Loucy (cell line): Measurements from ENCODE around the gene DCBLD2.

ENCODE experiments used
- H2AFZ ChIP-seq: fragments of 200-600 bp; sonication (generic); 2 replicates; pipeline ENCODE4 v1.6.0; 2016; ENCODE audit warnings: antibody characterized with exemption, mild to moderate bottlenecking, low read length, moderate library complexity
- H3F3A ChIP-seq: fragments of 200-600 bp; 2 replicates; pipeline ENCODE4 v1.6.0; 2016; ENCODE audit warnings: antibody characterized with exemption, low read depth, mild to moderate bottlenecking
- H3K27me3 ChIP-seq: fragments of 200-600 bp; sonication (generic); 2 replicates; pipeline ENCODE4 v1.6.1; 2014; ENCODE audit warnings: low read length, mild to moderate bottlenecking; ENCODE audit not compliant: insufficient read depth, poor library complexity, severe bottlenecking
- H3K36me3 ChIP-seq: fragments of 200-600 bp; sonication (generic); 2 replicates; pipeline ENCODE4 v1.6.1; 2016; ENCODE audit warnings: low read length; ENCODE audit not compliant: insufficient read depth
- H3K4me1 ChIP-seq: fragments of 200-600 bp; sonication (generic); 2 replicates; pipeline ENCODE4 v1.5.1; 2014; ENCODE audit warnings: low read length, mild to moderate bottlenecking; ENCODE audit not compliant: insufficient read depth, poor library complexity, severe bottlenecking
- H3K4me2 ChIP-seq: fragments of 200-600 bp; sonication (generic); 2 replicates; pipeline ENCODE4 v1.6.0; 2014; ENCODE audit warnings: antibody characterized with exemption, low read length, low read depth, mild to moderate bottlenecking; ENCODE audit not compliant: poor library complexity, severe bottlenecking
- H3K4me3 ChIP-seq: fragments of 200-600 bp; sonication (generic); 2 replicates; pipeline ENCODE4 v1.5.1; 2014; ENCODE audit warnings: low read length, mild to moderate bottlenecking, mixed read lengths; ENCODE audit not compliant: poor library complexity, severe bottlenecking
- H3K79me2 ChIP-seq: fragments of 200-600 bp; sonication (generic); 2 replicates; pipeline ENCODE4 v1.6.1; 2014; ENCODE audit warnings: low read length; ENCODE audit not compliant: insufficient read depth
- H3K9ac ChIP-seq: fragments of 200-600 bp; sonication (generic); 2 replicates; pipeline ENCODE4 v1.6.0; 2014; ENCODE audit warnings: mild to moderate bottlenecking, low read depth, low read length, moderate library complexity; ENCODE audit not compliant: poor library complexity, severe bottlenecking
- H3K9me2 ChIP-seq: fragments of 200-600 bp; sonication (generic); replicated peaks from 2 replicates; pipeline ENCODE4 v1.6.1; 2016; ENCODE audit warnings: low read depth, low read length, mixed read lengths
- H3K9me3 ChIP-seq: fragments of 200-600 bp; sonication (generic); 2 replicates; pipeline ENCODE4 v1.6.1; 2014; ENCODE audit warnings: mild to moderate bottlenecking, antibody characterized with exemption, low read length, low read depth; ENCODE audit not compliant: insufficient read depth
- H4K20me1 ChIP-seq: fragments of 200-600 bp; sonication (generic); 2 replicates; pipeline ENCODE4 v1.6.0; 2014; ENCODE audit warnings: antibody characterized with exemption, low read length, mild to moderate bottlenecking; ENCODE audit not compliant: insufficient read depth, poor library complexity, severe bottlenecking
- EZH2phosphoT487 ChIP-seq: fragments of 200-600 bp; IDR thresholded peaks from 2 replicates; pipeline ENCODE4 v1.6.1; 2018; ENCODE audit warnings: antibody characterized with exemption, mild to moderate bottlenecking, moderate library complexity, borderline replicate concordance
- TF ChIP-seq, protein P1 (sequence below): fragments of 200-600 bp; sonication (generic); conservative IDR thresholded peaks from 2 replicates; pipeline ENCODE4 v1.5.1; 2014; ENCODE audit warnings: mild to moderate bottlenecking, antibody characterized with exemption, low read length

DCBLD2 gene

DNA sequence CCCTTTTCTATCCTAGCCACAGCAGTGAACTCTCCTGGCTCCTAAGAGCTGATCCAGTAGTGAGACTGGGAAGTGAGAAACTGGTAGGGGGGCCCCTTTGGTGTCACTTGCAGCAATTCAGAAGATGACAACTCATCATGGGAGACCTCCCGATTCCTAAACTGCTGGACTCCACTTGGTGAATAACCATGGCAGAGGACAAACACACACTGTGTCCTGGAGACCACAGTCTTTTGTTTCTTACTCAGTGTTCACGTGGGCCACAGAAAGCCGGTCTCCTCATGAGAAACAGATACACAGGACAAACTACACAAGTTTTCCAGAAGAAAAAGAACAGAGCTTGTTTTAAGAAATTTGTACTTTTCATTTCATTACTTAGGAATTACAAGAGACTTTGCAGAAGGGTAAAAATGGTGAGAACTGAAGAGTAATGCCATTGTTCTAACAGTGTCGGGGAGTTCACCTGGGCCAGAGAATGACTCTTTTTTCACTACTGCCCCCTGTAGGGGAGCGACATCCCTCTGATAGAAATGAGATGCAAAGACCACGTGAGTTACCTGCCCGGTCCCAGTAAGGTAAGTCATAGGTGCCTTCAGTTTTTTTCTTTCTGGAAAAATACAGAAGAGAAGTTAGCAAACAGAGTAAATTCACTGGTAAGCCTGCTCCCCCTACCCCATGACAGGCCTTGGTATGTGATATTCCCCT is 100.3 kb downstream of the DCBLD2 start:
- Histone ChIP-seq H3K36me3 (no peaks in the 10 kb centered on the region), H2AFZ (no peak overlapping the region), H3K9ac (no peak overlapping the region), H3F3A (no peaks in the 10 kb centered on the region), H3K27me3 (no peaks in the 10 kb centered on the region), H3K9me3 (no peaks in the 10 kb centered on the region), H3K4me3 (no peak overlapping the region), H4K20me1 (no peaks in the 10 kb centered on the region), H3K9me2 (no peaks in the 10 kb centered on the region), H3K4me1 (peaks cover 12% of the 10 kb centered on the region), H3K79me2 (no peaks in the 10 kb centered on the region), H3K4me2 (no peak overlapping the region)
- TF ChIP-seq EZH2phosphoT487, result no peak
- TF ChIP-seq, protein P1, sequence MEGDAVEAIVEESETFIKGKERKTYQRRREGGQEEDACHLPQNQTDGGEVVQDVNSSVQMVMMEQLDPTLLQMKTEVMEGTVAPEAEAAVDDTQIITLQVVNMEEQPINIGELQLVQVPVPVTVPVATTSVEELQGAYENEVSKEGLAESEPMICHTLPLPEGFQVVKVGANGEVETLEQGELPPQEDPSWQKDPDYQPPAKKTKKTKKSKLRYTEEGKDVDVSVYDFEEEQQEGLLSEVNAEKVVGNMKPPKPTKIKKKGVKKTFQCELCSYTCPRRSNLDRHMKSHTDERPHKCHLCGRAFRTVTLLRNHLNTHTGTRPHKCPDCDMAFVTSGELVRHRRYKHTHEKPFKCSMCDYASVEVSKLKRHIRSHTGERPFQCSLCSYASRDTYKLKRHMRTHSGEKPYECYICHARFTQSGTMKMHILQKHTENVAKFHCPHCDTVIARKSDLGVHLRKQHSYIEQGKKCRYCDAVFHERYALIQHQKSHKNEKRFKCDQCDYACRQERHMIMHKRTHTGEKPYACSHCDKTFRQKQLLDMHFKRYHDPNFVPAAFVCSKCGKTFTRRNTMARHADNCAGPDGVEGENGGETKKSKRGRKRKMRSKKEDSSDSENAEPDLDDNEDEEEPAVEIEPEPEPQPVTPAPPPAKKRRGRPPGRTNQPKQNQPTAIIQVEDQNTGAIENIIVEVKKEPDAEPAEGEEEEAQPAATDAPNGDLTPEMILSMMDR, result 0 out of 2 replicates have a peak, but pooled peaks have one; percentile 21

DNA sequence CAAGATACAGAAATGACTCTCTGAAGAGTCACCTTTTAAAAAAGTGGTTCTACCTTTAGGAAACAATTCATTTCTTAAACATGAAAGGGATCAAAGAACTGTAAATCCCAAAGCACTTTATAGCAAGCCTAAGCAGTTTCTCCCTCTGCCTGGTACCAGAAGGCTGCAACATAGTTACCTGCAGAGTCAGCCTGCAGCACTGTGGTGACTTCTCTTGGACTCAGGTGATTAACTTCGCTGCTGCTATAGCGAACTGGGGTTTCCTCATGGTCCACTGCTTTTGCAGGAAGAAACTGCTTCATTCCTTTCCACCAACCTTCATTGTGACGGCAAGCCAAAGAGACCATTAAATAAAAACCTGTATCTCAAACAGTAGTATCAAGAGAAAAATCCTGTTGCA is 101.1 kb downstream of the DCBLD2 start:
- Histone ChIP-seq H3K9me3 (no peaks in the 10 kb centered on the region), H3K36me3 (no peaks in the 10 kb centered on the region), H3K4me1 (peaks cover 12% of the 10 kb centered on the region), H3K9ac (no peak overlapping the region), H3F3A (no peaks in the 10 kb centered on the region), H4K20me1 (no peaks in the 10 kb centered on the region), H3K4me3 (no peak overlapping the region), H3K27me3 (no peaks in the 10 kb centered on the region), H3K79me2 (no peaks in the 10 kb centered on the region), H3K9me2 (no peaks in the 10 kb centered on the region), H2AFZ (no peak overlapping the region), H3K4me2 (no peak overlapping the region)
- no peak for TF ChIP-seq EZH2phosphoT487
- TF ChIP-seq, protein P1, result no peak

DNA sequence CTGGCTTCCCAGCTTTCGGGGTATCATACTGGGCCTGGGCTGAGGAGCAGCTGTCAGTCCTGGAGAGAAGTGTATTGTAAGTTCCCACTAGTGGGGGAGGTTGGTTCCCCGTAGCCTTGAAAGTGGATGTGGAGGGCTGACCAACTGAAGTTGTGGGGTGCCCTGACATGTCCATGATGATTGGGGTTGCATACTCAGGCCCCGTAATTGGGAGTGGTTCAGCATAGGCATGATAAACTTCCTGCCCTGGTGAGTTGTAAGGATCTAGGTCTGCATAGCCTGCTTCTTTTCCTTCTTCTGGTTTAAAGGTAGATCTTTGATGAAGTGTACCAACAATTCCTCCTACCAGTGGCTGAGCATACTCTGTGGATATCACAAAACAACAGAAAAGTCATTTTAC is 102.0 kb downstream of the DCBLD2 start:
- Histone ChIP-seq H3K4me2 (no peak overlapping the region), H3K9ac (no peak overlapping the region), H3K9me3 (no peaks in the 10 kb centered on the region), H3K27me3 (no peaks in the 10 kb centered on the region), H2AFZ (no peak overlapping the region), H3K4me1 (peaks cover 12% of the 10 kb centered on the region), H3K36me3 (no peaks in the 10 kb centered on the region), H4K20me1 (no peaks in the 10 kb centered on the region), H3K79me2 (no peaks in the 10 kb centered on the region), H3K4me3 (no peak overlapping the region), H3K9me2 (no peaks in the 10 kb centered on the region), H3F3A (no peaks in the 10 kb centered on the region)
- TF ChIP-seq, protein P1, result no peak
- TF ChIP-seq EZH2phosphoT487, result no peak
